ENCODE results near the gene MFAP3. TPM values are rescaled to one million over a fixed set of nuclear protein-coding genes. Genes with fewer than 3 reads are reported as not detected.

MFAP3 gene
- total RNA-seq, 1 experiment from 2014 or later = 18.5 TPM

- ChIA-PET RAD21 (ENCODE audit: low non-redundant PET in 1 of 2, low total read pairs in 2 of 2, uncharacterized antibody in 2 of 2, unreplicated experiment in 2 of 2) (no interaction called here), CTCF (no interaction called here), POLR2A (no interaction called here)
- DNase-seq (ENCODE audit: low read depth, low spot score) = no peak
- Histone ChIP-seq H4K20me1 (ENCODE audit: insufficient read depth) (no peaks in the 10 kb centered on the region; the same call in 1 of the 2 replicates), H3K9ac (ENCODE audit: low read length) (no peak overlapping the region), H3K4me2 (ENCODE audit: low read length) (no peak overlapping the region), H3K27ac (ENCODE audit: low read depth, low read length) (no peak overlapping the region), H3K9me3 (ENCODE audit: control insufficient read depth in 1 of 2, insufficient read depth in 1 of 2, low read depth in 1 of 2, low read length in 2 of 2) (no peaks in the 10 kb centered on the region), H3K4me3 (replicated peaks in 1 of 2; ENCODE audit: low read depth in 1 of 2, low read length in 2 of 2) (no peak overlapping the region), H3K36me3 (ENCODE audit: control insufficient read depth in 1 of 2, insufficient read depth in 2 of 2, low read length in 2 of 2) (no peaks in the 10 kb centered on the region; a peak in 2 of 4 replicates), H2AFZ (ENCODE audit: low read depth, low read length, poor library complexity, severe bottlenecking) (no peak overlapping the region), H3K27me3 (ENCODE audit: insufficient read depth, low read length) (no peaks in the 10 kb centered on the region), H3K79me2 (ENCODE audit: insufficient read depth, low read length) (peaks cover 77% of the 10 kb centered on the region), H3K9me2 (ENCODE audit: insufficient read depth) (no peaks in the 10 kb centered on the region), H3K4me1 (ENCODE audit: control insufficient read depth in 1 of 2, insufficient read depth in 2 of 2, low read length in 2 of 2) (peaks cover 3 to 6% of the 10 kb centered on the region in 2 experiments)
- intact Hi-C loops (cut with micrococcal nuclease) = no loop called here
- no peak for TF ChIP-seq SP1 (IDR thresholded peaks at IDR 0.05; ENCODE audit: low read depth)
- no peak for TF ChIP-seq POLR2A (IDR thresholded peaks at IDR 0.05; ENCODE audit: borderline replicate concordance, extremely low read depth, insufficient read depth, insufficient read length)
- TF ChIP-seq, protein P1, sequence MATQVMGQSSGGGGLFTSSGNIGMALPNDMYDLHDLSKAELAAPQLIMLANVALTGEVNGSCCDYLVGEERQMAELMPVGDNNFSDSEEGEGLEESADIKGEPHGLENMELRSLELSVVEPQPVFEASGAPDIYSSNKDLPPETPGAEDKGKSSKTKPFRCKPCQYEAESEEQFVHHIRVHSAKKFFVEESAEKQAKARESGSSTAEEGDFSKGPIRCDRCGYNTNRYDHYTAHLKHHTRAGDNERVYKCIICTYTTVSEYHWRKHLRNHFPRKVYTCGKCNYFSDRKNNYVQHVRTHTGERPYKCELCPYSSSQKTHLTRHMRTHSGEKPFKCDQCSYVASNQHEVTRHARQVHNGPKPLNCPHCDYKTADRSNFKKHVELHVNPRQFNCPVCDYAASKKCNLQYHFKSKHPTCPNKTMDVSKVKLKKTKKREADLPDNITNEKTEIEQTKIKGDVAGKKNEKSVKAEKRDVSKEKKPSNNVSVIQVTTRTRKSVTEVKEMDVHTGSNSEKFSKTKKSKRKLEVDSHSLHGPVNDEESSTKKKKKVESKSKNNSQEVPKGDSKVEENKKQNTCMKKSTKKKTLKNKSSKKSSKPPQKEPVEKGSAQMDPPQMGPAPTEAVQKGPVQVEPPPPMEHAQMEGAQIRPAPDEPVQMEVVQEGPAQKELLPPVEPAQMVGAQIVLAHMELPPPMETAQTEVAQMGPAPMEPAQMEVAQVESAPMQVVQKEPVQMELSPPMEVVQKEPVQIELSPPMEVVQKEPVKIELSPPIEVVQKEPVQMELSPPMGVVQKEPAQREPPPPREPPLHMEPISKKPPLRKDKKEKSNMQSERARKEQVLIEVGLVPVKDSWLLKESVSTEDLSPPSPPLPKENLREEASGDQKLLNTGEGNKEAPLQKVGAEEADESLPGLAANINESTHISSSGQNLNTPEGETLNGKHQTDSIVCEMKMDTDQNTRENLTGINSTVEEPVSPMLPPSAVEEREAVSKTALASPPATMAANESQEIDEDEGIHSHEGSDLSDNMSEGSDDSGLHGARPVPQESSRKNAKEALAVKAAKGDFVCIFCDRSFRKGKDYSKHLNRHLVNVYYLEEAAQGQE (IDR thresholded peaks at IDR 0.05; ENCODE audit: low read depth) = no peak
- no peak for TF ChIP-seq FOSL1 (IDR thresholded peaks at IDR 0.05; ENCODE audit: low read depth)
- TF ChIP-seq, protein P2, sequence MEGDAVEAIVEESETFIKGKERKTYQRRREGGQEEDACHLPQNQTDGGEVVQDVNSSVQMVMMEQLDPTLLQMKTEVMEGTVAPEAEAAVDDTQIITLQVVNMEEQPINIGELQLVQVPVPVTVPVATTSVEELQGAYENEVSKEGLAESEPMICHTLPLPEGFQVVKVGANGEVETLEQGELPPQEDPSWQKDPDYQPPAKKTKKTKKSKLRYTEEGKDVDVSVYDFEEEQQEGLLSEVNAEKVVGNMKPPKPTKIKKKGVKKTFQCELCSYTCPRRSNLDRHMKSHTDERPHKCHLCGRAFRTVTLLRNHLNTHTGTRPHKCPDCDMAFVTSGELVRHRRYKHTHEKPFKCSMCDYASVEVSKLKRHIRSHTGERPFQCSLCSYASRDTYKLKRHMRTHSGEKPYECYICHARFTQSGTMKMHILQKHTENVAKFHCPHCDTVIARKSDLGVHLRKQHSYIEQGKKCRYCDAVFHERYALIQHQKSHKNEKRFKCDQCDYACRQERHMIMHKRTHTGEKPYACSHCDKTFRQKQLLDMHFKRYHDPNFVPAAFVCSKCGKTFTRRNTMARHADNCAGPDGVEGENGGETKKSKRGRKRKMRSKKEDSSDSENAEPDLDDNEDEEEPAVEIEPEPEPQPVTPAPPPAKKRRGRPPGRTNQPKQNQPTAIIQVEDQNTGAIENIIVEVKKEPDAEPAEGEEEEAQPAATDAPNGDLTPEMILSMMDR (IDR thresholded peaks at IDR 0.05 in 2 of 3, conservative IDR thresholded peaks at IDR 0.05 in 1 of 3; ENCODE audit: borderline replicate concordance in 1 of 3, insufficient read depth in 1 of 3, low read depth in 2 of 3, low read length in 2 of 3) = no peak
- TF ChIP-seq EZH2 (IDR thresholded peaks at IDR 0.05) = no peak
- TF ChIP-seq ELF1 (IDR thresholded peaks at IDR 0.05; ENCODE audit: borderline replicate concordance, low read depth) = no peak
- no peak for TF ChIP-seq CBX3 (IDR thresholded peaks at IDR 0.05; ENCODE audit: low read depth)
- TF ChIP-seq SIN3A (IDR thresholded peaks at IDR 0.05; ENCODE audit: low read depth) = no peak
- no peak for TF ChIP-seq CEBPB (IDR thresholded peaks at IDR 0.05; ENCODE audit: low read depth)
- TF ChIP-seq ZFX (IDR thresholded peaks at IDR 0.05) = no peak
- TF ChIP-seq, protein P3, sequence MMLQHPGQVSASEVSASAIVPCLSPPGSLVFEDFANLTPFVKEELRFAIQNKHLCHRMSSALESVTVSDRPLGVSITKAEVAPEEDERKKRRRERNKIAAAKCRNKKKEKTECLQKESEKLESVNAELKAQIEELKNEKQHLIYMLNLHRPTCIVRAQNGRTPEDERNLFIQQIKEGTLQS (IDR thresholded peaks at IDR 0.05) = no peak
- ATAC-seq = no peak
- no TSS peak for BruUV-seq (replicated peaks)
These were observed 5.3 kb downstream of the MFAP3 start for GRCh38 chr5:154044099-154044498.
